22Rv1 (cell line): ENCODE data around the gene SLC8A1.

Source experiments
- H3K27ac ChIP-seq: fragments of 450-650 bp; 2 replicates; pipeline ENCODE4 v1.5.1; 2017
- ZFX ChIP-seq: fragments of 450-650 bp; IDR thresholded peaks from 2 replicates; pipeline ENCODE4 v1.6.1; 2017; ENCODE audit warnings: antibody characterized with exemption, borderline replicate concordance
- TF ChIP-seq, protein P1 (sequence below): fragments of 450-650 bp; IDR thresholded peaks from 2 replicates; pipeline ENCODE4 v1.5.1; 2017; ENCODE audit warnings: mild to moderate bottlenecking

Gene SLC8A1

DNA sequence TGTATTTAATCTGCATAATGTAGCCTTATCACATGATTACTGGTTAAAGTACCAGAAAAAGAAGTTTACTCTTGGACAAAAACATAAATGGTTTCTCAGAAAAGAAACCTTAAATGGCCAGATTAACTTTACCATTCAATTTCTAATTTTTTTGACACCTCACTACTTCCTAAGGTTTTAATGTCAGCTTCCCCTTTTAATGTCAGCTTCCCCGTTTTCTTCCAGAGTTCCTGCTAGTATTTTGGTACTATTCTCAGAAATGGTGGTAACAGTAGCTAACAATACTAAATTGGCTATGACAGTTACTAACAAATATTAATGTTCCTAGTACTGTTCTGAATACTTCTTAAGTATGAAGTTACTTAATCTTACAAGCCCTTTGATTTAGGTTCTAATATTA is 22.4 kb upstream of the SLC8A1 start:
- H3K27ac ChIP-seq = no peak overlapping the region
- TF ChIP-seq, protein P1, sequence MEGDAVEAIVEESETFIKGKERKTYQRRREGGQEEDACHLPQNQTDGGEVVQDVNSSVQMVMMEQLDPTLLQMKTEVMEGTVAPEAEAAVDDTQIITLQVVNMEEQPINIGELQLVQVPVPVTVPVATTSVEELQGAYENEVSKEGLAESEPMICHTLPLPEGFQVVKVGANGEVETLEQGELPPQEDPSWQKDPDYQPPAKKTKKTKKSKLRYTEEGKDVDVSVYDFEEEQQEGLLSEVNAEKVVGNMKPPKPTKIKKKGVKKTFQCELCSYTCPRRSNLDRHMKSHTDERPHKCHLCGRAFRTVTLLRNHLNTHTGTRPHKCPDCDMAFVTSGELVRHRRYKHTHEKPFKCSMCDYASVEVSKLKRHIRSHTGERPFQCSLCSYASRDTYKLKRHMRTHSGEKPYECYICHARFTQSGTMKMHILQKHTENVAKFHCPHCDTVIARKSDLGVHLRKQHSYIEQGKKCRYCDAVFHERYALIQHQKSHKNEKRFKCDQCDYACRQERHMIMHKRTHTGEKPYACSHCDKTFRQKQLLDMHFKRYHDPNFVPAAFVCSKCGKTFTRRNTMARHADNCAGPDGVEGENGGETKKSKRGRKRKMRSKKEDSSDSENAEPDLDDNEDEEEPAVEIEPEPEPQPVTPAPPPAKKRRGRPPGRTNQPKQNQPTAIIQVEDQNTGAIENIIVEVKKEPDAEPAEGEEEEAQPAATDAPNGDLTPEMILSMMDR = no peak
- no peak for TF ChIP-seq ZFX

DNA sequence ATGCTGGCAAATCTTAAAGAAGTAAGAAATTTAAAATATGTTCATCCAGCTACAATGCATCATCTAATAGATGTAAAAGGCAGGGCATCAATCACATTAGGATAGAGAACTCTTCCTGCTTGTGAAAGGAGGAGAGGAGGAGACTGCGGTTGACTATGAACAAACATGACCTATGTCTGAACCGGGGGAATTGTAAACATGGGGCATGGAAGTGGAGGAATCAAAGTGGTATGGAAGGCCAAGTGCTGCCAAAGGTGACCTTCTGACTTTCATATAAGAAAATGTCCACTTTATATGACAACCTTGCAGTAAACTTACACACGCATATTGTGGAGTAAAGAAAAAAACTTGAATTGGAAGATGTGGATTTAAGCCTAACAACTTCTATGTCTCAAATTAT is 20.0 kb upstream of the SLC8A1 start:
- TF ChIP-seq ZFX = no peak
- TF ChIP-seq, protein P1 = no peak
- no peak overlapping the region for H3K27ac ChIP-seq

DNA sequence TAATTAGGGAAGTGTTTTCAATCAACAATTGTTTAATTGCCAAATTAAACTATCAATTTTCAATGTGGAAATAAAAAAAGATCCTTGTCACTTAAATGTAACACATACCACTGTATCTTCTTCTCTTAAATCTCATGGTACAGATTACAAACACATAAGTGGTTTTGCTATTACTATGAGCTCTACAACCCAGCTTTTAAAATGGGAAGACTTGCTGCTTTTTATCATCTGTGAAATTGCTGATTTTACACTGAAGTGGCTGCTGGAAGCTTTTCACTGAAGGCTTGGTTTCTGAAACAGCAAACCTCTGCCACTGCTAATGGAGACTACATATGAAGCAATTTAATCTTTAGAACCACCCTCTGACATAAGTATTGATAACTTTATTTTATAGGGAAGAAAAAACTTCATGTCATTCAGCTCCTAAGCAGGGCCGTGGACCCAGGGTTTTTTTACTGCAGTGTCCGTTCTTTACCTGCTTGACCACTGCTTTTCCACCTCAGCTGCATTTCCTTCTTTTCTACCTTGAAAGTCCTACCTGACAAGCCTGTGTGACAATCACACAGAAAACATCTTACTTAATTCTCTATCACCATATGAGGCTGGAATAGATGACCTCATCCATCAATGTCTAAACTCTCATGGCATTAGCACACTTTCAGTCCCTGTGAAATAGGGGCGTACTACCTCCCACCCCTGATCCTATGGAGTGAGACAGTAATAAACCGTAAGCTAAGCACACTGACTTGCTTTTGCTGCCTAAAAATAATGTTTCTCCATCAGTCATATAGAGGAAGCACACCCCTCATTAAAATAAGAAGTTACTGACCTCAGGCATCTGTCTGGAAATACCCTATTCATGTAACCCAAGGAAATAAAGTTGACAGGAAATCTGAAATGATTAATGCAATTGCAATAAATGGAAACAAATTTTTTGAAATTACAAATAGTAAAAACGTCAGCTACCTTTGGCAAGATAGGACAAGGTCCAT is 19.2 kb upstream of the SLC8A1 start:
- TF ChIP-seq, protein P1 = no peak
- no peak for TF ChIP-seq ZFX
- H3K27ac ChIP-seq = no peak overlapping the region

DNA sequence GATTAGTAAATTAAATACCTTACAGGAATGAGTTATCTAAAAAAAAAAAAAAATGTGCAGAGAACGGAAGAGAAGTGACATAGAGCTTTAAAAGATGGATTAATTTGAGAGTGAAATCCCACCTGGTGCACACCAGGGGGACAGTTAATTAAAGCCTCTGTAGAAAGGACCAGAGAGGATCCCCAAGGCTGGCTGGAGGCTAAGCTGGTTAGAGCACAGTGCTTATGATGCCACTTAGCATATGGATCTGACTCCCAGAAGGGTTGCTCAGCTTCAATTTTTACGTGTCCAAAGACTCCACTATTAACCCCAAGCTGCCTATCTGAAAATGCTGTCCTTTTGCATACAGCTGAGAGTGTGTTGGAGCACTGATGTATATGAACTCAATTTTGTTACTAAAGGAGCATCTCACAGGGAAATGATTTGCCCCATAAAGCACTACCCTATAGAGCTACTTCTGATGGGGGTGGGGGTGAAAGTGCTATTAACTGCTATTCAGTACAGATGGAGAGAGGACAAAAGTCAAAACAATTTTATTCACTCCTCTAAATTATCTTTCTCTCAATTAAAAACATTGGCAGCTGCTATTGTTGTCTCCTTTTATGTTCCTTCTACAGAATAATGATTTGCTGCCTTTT is 15.2 kb upstream of the SLC8A1 start:
- TF ChIP-seq, protein P1 = no peak
- no peak for TF ChIP-seq ZFX
- H3K27ac ChIP-seq = no peak overlapping the region

DNA sequence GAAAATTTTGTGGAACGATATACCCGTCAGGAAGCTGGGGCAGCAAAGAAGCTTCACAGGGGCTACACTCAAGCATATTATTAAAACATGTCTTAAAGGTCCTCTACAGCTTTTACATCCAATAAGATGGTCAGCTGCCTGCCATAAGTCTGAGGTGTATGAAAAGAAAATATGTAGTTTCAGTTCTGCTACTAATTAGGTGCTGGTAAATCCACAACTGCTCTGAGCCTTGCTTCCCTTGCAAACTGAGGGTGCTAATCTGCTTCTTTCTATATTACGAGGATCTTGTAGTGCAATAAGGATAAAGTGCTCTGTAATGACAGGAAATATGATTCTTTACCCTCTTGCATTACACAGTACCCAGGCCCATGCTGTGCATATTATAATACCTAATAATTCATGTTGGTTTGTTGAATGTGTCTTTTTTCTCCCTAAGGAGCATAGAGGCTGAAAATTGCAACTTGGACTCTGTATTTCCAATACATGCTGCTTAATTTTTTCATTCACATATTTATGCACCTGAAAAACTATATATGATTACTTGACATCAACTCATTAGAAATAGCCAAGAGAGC is 14.5 kb upstream of the SLC8A1 start:
- TF ChIP-seq ZFX = no peak
- TF ChIP-seq, protein P1 = no peak
- H3K27ac ChIP-seq = no peak overlapping the region

DNA sequence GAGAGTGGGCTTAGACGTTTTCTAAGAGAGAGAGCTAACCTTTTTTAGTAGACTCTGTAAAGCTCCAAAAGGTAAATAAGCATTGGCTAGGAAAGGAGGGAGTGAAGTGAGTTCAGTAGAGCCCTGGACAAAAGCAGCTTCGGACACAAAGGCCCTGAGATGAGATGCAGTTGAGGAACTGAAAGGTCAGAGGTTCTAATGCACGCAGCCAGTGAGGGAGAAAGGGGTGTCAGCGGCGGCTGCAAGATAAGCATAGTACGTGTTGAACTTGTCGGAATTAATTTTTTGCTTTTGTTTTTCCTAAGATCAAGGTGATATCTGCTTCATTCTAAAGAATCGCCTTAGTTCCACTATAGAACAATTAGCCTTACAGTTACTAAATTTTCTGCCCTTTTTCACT is 11.2 kb upstream of the SLC8A1 start:
- no peak for TF ChIP-seq ZFX
- TF ChIP-seq, protein P1 = no peak
- H3K27ac ChIP-seq = no peak overlapping the region
